ENCODE measurements around the gene TUT7.

TUT7 gene

DNA sequence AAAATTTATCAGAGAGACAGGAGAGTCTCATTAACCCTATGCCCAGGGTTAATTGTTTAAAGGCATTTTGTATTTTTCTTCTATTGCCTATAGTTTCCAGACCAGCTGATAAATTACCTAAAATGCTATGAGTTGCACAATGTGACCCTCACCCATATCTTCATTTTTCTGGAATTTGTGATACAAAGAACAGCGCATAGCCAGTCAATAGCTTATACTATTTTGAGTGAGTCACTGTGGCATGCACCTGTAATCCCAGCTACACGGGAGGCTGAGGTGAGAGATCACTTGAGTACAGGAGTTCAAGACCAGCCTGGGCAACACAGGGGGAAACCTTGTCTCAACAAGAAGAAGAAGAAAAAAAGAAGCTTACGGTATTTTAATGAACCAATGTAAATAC, 97.6 kb downstream of the TUT7 start:
- Histone ChIP-seq H3K9me3 (ENCODE audit: control insufficient read depth, insufficient read depth, low read length) (peaks cover 12% of the 10 kb centered on the region; the same call in 1 of the 2 replicates), H3K36me3 (ENCODE audit: control insufficient read depth, insufficient read depth, low read length) (no peaks in the 10 kb centered on the region), H3K4me3 (ENCODE audit: low read depth, low read length) (no peak overlapping the region), H3K4me1 (ENCODE audit: control insufficient read depth, insufficient read depth, low read length) (no peaks in the 10 kb centered on the region), H3K9ac (ENCODE audit: low read depth, low read length) (no peak overlapping the region), H3K27ac (ENCODE audit: low read depth, low read length) (no peak overlapping the region), H3K27me3 (ENCODE audit: control insufficient read depth, insufficient read depth, low read length) (no peaks in the 10 kb centered on the region)

DNA sequence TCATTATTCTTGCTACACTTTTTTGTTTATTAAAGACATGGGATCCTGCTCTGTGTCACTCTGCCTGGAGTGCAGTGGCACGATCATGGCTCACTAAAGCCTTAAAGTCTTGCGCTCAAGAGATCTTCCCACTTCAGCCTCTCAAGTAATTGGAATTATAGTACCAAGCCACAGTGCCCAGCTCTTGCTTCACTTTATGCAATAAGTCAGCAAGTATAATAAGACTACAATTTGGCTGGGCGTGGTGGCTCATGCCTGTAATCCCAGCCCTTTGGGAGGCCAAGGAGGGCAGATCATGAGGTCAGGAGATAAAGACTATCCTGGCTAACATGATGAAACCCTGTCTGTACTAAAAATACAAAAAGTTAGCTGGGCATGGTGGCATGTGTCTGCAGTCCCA, 100.6 kb downstream of the TUT7 start:
- Histone ChIP-seq H3K9me3 (ENCODE audit: control insufficient read depth, insufficient read depth, low read length) (peaks cover 12% of the 10 kb centered on the region; the same call in 1 of the 2 replicates), H3K9ac (ENCODE audit: low read depth, low read length) (no peak overlapping the region), H3K4me1 (ENCODE audit: control insufficient read depth, insufficient read depth, low read length) (no peaks in the 10 kb centered on the region), H3K36me3 (ENCODE audit: control insufficient read depth, insufficient read depth, low read length) (no peaks in the 10 kb centered on the region), H3K27me3 (ENCODE audit: control insufficient read depth, insufficient read depth, low read length) (no peaks in the 10 kb centered on the region), H3K27ac (ENCODE audit: low read depth, low read length) (no peak overlapping the region), H3K4me3 (ENCODE audit: low read depth, low read length) (no peak overlapping the region)

DNA sequence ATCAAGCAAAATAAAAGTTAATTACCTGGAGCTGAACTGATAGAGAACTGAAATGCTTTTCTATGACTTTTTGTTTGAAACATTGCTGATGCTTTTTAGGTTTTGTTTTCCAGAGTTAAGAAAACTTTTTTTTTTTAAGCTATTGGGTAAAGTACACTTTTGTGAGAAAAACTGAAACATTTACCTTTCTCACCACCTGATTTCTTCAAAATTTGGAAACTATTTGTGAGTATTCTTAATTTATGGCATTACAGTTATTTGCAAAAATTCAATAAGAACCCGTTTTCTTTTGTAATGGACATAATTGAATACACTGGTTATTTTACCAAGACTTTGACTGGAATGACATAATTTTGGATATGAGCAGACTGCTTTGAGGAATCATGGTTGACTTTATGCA, 101.3 kb downstream of the TUT7 start:
- Histone ChIP-seq H3K27me3 (ENCODE audit: control insufficient read depth, insufficient read depth, low read length) (no peaks in the 10 kb centered on the region), H3K4me3 (ENCODE audit: low read depth, low read length) (no peak overlapping the region), H3K4me1 (ENCODE audit: control insufficient read depth, insufficient read depth, low read length) (no peaks in the 10 kb centered on the region), H3K9me3 (ENCODE audit: control insufficient read depth, insufficient read depth, low read length) (peaks cover 12% of the 10 kb centered on the region; the same call in 1 of the 2 replicates), H3K27ac (ENCODE audit: low read depth, low read length) (no peak overlapping the region), H3K9ac (ENCODE audit: low read depth, low read length) (no peak overlapping the region), H3K36me3 (ENCODE audit: control insufficient read depth, insufficient read depth, low read length) (no peaks in the 10 kb centered on the region)

DNA sequence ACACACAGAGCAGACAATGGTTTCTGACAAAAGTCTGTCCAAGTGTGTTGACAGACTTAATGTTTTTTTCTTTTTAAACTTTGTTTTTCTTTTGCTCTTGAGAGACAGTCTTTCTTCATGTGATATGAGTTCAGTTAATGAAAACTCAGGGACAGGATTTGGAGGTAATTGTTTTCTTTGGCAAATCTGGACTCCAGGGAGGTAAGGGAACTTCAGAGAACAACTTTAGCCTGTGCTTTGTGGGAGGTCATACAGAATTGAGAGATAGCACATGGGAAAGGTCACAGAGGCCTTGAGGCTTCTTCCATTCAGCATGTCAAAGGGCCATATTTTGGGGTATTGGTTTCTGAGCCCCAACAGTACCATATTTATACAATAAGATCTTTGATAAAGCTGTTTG, 104.1 kb downstream of the TUT7 start:
- H3K27me3 ChIP-seq (ENCODE audit: control insufficient read depth, insufficient read depth, low read length): no peaks in the 10 kb centered on the region
- H3K9me3 ChIP-seq (ENCODE audit: control insufficient read depth, insufficient read depth, low read length): peaks cover 12% of the 10 kb centered on the region; the same call in 1 of the 2 replicates
- H3K4me1 ChIP-seq (ENCODE audit: control insufficient read depth, insufficient read depth, low read length): 0 out of 2 replicates have a peak, but pooled peaks cover 6% of the 10 kb centered on the region
- no peak overlapping the region for H3K9ac ChIP-seq (ENCODE audit: low read depth, low read length)
- H3K36me3 ChIP-seq (ENCODE audit: control insufficient read depth, insufficient read depth, low read length): no peaks in the 10 kb centered on the region
- H3K27ac ChIP-seq (ENCODE audit: low read depth, low read length): no peak overlapping the region
- H3K4me3 ChIP-seq (ENCODE audit: low read depth, low read length): no peak overlapping the region

DNA sequence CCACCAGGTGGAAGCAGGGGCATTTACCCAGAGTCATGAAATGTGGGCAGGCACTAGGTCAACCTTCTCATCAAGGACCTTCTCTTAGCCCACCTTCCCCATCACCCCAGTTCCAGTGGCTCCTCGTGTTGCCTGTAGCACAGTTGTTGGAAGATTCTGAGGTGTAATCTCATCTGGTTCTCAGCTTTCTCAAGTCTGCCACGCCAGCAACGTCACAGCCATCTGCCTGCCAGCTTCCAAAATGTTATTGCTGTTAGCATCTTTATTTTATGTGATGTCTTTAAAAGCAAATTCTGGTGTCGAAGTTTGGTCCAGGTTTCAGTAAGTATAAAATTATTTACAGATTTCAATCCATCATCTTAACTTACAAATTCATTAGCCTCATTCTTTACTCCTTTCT, 105.5 kb downstream of the TUT7 start:
- Histone ChIP-seq H3K4me1 (ENCODE audit: control insufficient read depth, insufficient read depth, low read length) (0 out of 2 replicates have a peak, but pooled peaks cover 6% of the 10 kb centered on the region), H3K4me3 (ENCODE audit: low read depth, low read length) (no peak overlapping the region), H3K27me3 (ENCODE audit: control insufficient read depth, insufficient read depth, low read length) (no peaks in the 10 kb centered on the region), H3K27ac (ENCODE audit: low read depth, low read length) (no peak overlapping the region), H3K9me3 (ENCODE audit: control insufficient read depth, insufficient read depth, low read length) (peaks cover 12% of the 10 kb centered on the region; the same call in 1 of the 2 replicates), H3K36me3 (ENCODE audit: control insufficient read depth, insufficient read depth, low read length) (no peaks in the 10 kb centered on the region), H3K9ac (ENCODE audit: low read depth, low read length) (no peak overlapping the region)

DNA sequence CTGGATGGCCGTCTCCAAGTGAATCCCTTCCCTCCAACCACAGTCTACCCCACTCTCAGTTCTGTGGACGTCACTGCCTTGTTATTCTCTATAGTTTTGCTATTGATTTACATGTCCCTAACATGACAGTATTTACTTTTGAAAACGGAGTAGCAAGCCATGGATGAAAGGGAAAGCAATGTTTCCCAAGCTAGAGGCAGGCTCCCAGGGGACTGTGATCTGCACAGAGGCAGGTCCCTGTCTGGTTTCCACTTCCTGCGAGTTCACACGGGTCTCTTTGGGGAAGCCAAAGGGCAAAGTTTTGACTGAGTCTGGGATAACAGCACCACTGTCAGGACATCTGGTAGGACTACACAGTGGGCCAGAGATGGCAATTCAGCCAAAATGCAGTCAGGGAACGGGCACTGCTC, 107.5 kb downstream of the TUT7 start:
- H3K27ac ChIP-seq (ENCODE audit: low read depth, low read length): no peak overlapping the region
- no peaks in the 10 kb centered on the region for H3K9me3 ChIP-seq (ENCODE audit: control insufficient read depth, insufficient read depth, low read length)
- H3K4me1 ChIP-seq (ENCODE audit: control insufficient read depth, insufficient read depth, low read length): peaks cover 10% of the 10 kb centered on the region; the same call in 1 of the 2 replicates
- H3K27me3 ChIP-seq (ENCODE audit: control insufficient read depth, insufficient read depth, low read length): no peaks in the 10 kb centered on the region
- no peaks in the 10 kb centered on the region for H3K36me3 ChIP-seq (ENCODE audit: control insufficient read depth, insufficient read depth, low read length)
- H3K9ac ChIP-seq (ENCODE audit: low read depth, low read length): no peak overlapping the region
- H3K4me3 ChIP-seq (ENCODE audit: low read depth, low read length): no peak overlapping the region

DNA sequence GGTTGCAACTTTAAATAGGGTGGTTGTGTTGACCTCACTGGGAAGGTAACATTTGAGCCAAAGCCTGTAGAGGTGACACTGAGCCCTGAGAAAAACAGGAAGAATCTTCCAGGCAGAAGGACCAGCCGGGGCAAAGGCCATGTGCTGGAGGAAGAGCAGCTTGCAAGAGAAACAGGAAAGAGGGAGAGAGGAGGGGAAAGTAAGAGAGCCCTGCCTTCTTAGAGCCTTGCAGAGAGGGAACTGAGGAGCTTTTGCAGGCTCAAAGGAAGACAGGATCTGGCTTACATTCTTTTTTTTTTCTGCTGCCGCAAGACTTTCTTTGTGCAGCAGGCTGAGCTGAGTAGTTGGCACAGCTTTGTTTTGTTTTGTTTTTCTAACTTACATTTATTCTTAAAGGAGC, 112.1 kb downstream of the TUT7 start:
- no peak overlapping the region for H3K9ac ChIP-seq (ENCODE audit: low read depth, low read length)
- H3K27ac ChIP-seq (ENCODE audit: low read depth, low read length): no peak overlapping the region
- no peaks in the 10 kb centered on the region for H3K27me3 ChIP-seq (ENCODE audit: control insufficient read depth, insufficient read depth, low read length)
- H3K4me1 ChIP-seq (ENCODE audit: control insufficient read depth, insufficient read depth, low read length): peaks cover 10% of the 10 kb centered on the region; the same call in 1 of the 2 replicates
- no peaks in the 10 kb centered on the region for H3K9me3 ChIP-seq (ENCODE audit: control insufficient read depth, insufficient read depth, low read length)
- no peak overlapping the region for H3K4me3 ChIP-seq (ENCODE audit: low read depth, low read length)
- H3K36me3 ChIP-seq (ENCODE audit: control insufficient read depth, insufficient read depth, low read length): no peaks in the 10 kb centered on the region

DNA sequence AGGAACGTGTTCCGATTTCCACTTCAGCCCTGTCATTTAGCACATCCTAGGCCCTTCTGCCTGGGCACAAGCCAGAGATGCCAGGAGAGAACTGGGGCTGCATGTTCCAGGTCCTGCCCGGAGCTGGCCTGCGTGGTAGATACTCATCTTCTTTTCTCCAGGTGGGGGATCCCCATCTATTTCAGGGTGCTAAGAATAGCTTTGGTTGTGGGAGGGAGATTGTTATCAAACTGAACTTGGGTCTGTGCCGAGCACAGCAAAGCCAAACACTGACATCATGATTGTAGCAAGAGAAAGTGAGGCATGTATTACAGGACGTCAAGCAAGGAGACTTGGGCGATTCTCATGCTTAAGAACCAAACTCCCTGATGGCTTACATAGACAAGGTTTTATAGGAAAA, 113.0 kb downstream of the TUT7 start:
- Histone ChIP-seq H3K9ac (ENCODE audit: low read depth, low read length) (no peak overlapping the region), H3K4me1 (ENCODE audit: control insufficient read depth, insufficient read depth, low read length) (peaks cover 5% of the 10 kb centered on the region; the same call in 1 of the 2 replicates), H3K36me3 (ENCODE audit: control insufficient read depth, insufficient read depth, low read length) (no peaks in the 10 kb centered on the region), H3K27ac (ENCODE audit: low read depth, low read length) (no peak overlapping the region), H3K27me3 (ENCODE audit: control insufficient read depth, insufficient read depth, low read length) (no peaks in the 10 kb centered on the region), H3K4me3 (ENCODE audit: low read depth, low read length) (no peak overlapping the region), H3K9me3 (ENCODE audit: control insufficient read depth, insufficient read depth, low read length) (no peaks in the 10 kb centered on the region)

DNA sequence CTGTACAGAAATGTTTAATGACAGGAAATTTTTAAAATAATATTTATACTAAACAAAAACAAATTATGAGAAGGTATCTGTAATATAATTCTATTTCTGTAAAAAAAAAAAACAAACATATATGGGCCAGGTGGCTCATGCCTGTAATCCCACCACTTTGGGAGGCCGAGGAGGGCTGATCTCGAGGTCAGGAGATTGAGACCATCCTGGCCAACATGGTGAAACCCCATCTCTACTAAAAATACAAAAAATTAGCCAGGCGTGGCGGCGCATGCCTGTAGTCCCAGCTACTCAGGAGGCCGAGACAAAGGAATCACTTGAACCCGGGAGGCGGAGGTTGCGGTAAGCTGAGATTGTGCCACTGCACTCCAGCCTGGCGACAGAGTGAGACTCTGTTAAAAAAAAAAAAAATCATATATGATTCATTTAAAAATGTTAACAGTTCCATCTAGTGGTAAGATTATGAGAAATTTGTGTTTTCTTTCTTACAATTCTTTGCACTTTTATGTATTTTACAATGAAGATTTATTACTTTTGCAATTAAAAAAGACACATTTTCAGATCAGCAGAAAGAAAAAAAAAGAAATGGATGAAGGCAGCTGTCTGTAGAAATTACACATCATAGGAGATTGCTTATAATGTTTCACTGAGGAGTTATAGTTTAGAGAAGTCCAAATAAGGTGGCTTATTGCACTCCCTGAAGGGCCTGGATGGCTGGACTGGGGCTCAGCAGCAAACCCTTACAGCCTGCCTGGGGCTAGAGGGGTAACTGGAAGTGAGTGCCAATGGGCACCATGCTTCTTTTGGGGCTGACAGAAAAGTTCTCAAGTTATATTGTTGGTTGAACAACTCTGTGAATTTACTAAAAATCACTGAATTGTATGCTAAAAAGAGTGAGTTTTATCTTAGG, 115.1 kb downstream of the TUT7 start:
- Histone ChIP-seq H3K27ac (ENCODE audit: low read depth, low read length) (no peak overlapping the region), H3K36me3 (ENCODE audit: control insufficient read depth, insufficient read depth, low read length) (no peaks in the 10 kb centered on the region), H3K27me3 (ENCODE audit: control insufficient read depth, insufficient read depth, low read length) (no peaks in the 10 kb centered on the region), H3K4me3 (ENCODE audit: low read depth, low read length) (no peak overlapping the region), H3K9ac (ENCODE audit: low read depth, low read length) (no peak overlapping the region), H3K4me1 (ENCODE audit: control insufficient read depth, insufficient read depth, low read length) (peaks cover 4% of the 10 kb centered on the region; the same call in 1 of the 2 replicates), H3K9me3 (ENCODE audit: control insufficient read depth, insufficient read depth, low read length) (no peaks in the 10 kb centered on the region)
